Adipocyte (in vitro differentiated cells): ENCODE data around the gene SAMD4A.

Experiments
- DNase-seq: peaks from one replicate; pipeline ENCODE4 v3.0.0-alpha.2; 2015; ENCODE audit warnings: low read depth
- H3K27me3 ChIP-seq: replicated peaks from 2 replicates; pipeline ENCODE4 v1.7.0; 2013; ENCODE audit warnings: mild to moderate bottlenecking, low read length, moderate library complexity; ENCODE audit not compliant: control insufficient read depth, insufficient read depth
- H3K36me3 ChIP-seq: 2 replicates; pipeline ENCODE4 v1.7.0; 2013; ENCODE audit warnings: low read length, mild to moderate bottlenecking, moderate library complexity; ENCODE audit not compliant: control insufficient read depth, insufficient read depth, severe bottlenecking
- H3K4me1 ChIP-seq: 2 replicates; pipeline ENCODE4 v1.7.0; 2013; ENCODE audit warnings: mild to moderate bottlenecking, low read length, moderate library complexity; ENCODE audit not compliant: control insufficient read depth, insufficient read depth
- H3K4me3 ChIP-seq: 2 replicates; pipeline ENCODE4 v1.7.0; 2013; ENCODE audit warnings: mild to moderate bottlenecking, low read length, moderate library complexity
- H3K9ac ChIP-seq: 2 replicates; pipeline ENCODE4 v1.7.0; 2013; ENCODE audit warnings: mild to moderate bottlenecking, low read length, moderate library complexity
- H3K9me3 ChIP-seq: 2 replicates; pipeline ENCODE4 v1.7.0; 2013; ENCODE audit warnings: mild to moderate bottlenecking, low read length, moderate library complexity; ENCODE audit not compliant: control insufficient read depth

The SAMD4A gene

DNA sequence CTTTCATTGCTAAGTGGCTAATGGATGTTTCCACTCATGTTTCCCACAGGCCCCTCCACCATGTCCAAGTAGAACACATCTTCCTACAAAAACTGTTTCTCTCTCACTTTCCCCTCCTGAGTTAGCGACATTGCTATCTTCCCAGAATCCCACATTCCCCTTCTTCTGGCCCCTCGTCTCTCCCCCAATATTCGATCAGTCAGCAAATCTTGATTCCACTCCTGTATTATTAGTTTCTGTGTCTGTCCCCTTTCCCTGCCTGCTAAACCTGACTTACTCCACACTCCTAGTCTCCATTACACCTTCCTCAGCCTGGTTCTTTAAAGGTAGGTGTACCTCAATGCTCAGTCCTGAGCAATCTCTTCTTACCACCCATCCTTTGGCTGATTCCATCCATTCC lies 19.3 kb upstream of the SAMD4A start:
- no peak overlapping the region for H3K9ac ChIP-seq
- H3K9me3 ChIP-seq = no peaks in the 10 kb centered on the region
- no peak overlapping the region for H3K4me3 ChIP-seq
- no peaks in the 10 kb centered on the region for H3K4me1 ChIP-seq
- DNase-seq = no peak
- H3K36me3 ChIP-seq = no peaks in the 10 kb centered on the region
- no peaks in the 10 kb centered on the region for H3K27me3 ChIP-seq

DNA sequence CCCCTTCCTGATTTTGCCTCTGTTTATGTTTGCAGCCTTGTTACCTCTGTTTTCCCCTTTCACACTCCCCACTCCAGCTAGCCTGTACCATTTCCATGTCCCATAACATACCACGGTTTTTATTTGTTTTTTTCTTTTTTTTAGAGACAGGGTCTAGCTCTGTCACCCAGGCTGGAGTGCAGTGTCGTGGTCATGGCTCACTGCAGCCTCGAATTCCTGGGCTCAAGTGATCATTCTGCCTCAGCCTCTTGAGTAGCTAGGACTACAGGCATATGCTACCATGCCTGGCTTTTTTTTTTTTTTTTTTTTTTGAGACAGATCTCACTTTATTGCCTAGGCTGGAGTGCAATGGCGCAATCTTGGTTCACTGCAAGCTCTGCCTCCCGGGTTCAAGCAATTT lies 18.4 kb upstream of the SAMD4A start:
- DNase-seq = no peak
- no peaks in the 10 kb centered on the region for H3K4me1 ChIP-seq
- no peak overlapping the region for H3K9ac ChIP-seq
- H3K27me3 ChIP-seq = no peaks in the 10 kb centered on the region
- H3K4me3 ChIP-seq = no peak overlapping the region
- no peaks in the 10 kb centered on the region for H3K9me3 ChIP-seq
- no peaks in the 10 kb centered on the region for H3K36me3 ChIP-seq

- Histone ChIP-seq H3K9me3 (no peaks in the 10 kb centered on the region), H3K4me1 (no peaks in the 10 kb centered on the region), H3K36me3 (no peaks in the 10 kb centered on the region), H3K27me3 (no peaks in the 10 kb centered on the region), H3K9ac (no peak overlapping the region), H3K4me3 (no peak overlapping the region)
- DNase-seq = peak; percentile 35
These were observed 17.1 kb upstream of the SAMD4A start for GRCh38 chr14:54549862-54550261.

GRCh38 chr14:54550514-54550913 lies 16.4 kb upstream of the SAMD4A start:
- H3K36me3 ChIP-seq = no peaks in the 10 kb centered on the region
- no peak overlapping the region for H3K9ac ChIP-seq
- H3K4me3 ChIP-seq = no peak overlapping the region
- no peaks in the 10 kb centered on the region for H3K27me3 ChIP-seq
- H3K9me3 ChIP-seq = no peaks in the 10 kb centered on the region
- peak; percentile 24 for DNase-seq
- no peaks in the 10 kb centered on the region for H3K4me1 ChIP-seq

DNA sequence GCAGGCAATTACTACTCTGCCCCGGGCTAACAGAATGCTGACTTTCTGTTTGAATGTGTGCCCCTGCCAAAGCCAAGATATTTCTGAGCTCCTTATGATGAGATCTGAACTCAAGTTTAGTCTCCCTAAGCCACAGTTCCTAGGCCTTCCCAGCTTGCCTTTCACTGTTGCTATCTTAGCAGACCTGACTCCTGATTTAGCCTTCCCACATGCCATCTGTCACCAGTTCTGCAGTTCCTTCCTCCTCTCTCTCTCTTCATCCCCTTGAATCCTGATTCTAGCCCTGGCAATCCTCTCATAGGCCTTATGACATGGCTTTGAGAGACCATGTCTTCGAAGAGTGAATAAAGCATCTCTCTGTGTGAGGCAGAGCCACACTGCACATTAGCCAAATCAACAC lies 12.5 kb upstream of the SAMD4A start:
- no peaks in the 10 kb centered on the region for H3K9me3 ChIP-seq
- H3K36me3 ChIP-seq = no peaks in the 10 kb centered on the region
- H3K27me3 ChIP-seq = no peaks in the 10 kb centered on the region
- no peak overlapping the region for H3K4me3 ChIP-seq
- no peaks in the 10 kb centered on the region for H3K4me1 ChIP-seq
- no peak overlapping the region for H3K9ac ChIP-seq
- DNase-seq = no peak

DNA sequence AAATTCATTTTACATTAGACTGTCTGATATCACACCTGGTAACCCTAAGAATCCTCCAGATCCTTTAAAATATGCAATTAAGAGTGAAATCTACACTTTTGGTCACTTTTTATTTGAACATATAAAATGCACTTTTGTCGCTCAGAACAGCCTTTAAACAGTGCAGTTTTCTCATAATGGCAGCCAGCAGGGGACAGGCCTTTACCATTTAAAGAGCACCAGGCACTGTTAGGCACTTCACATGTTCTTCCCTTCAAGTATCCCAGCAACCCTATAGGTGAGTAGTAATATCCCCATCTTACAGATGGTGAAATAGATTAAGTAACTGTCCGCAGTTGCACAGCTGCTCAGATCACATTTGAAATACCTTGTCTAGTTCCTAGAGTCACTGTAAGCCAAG lies 11.3 kb upstream of the SAMD4A start:
- no peaks in the 10 kb centered on the region for H3K27me3 ChIP-seq
- no peak overlapping the region for H3K4me3 ChIP-seq
- H3K9ac ChIP-seq = no peak overlapping the region
- DNase-seq = no peak
- no peaks in the 10 kb centered on the region for H3K9me3 ChIP-seq
- no peaks in the 10 kb centered on the region for H3K4me1 ChIP-seq
- no peaks in the 10 kb centered on the region for H3K36me3 ChIP-seq

DNA sequence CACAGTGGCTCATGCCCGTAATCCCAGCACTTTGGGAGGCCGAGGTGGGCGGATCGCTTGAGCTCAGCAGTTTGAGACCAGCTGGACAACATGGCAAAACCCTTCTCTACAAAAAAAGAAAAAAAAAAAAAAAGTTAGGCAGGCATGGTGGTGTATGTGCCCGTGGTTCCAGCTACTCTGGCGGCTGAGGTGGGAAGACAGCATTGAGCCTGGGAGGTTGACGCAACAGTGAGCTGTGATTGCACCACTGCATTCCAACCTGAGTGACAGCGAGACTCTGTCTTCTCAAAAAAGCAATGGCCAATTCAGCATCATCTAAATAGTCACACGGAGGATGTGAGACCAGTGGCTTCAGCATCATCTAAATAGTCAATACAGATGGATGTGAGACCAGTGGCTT lies 10.4 kb upstream of the SAMD4A start:
- Histone ChIP-seq H3K4me1 (no peaks in the 10 kb centered on the region), H3K9ac (no peak overlapping the region), H3K9me3 (no peaks in the 10 kb centered on the region), H3K4me3 (no peak overlapping the region), H3K27me3 (no peaks in the 10 kb centered on the region), H3K36me3 (no peaks in the 10 kb centered on the region)
- no peak for DNase-seq

GRCh38 chr14:54562334-54562733 lies 4.6 kb upstream of the SAMD4A start:
- Histone ChIP-seq H3K9ac (no peak overlapping the region), H3K9me3 (no peaks in the 10 kb centered on the region), H3K4me1 (peaks cover 17% of the 10 kb centered on the region), H3K27me3 (no peaks in the 10 kb centered on the region), H3K4me3 (no peak overlapping the region), H3K36me3 (no peaks in the 10 kb centered on the region)
- DNase-seq = peak; percentile 62

DNA sequence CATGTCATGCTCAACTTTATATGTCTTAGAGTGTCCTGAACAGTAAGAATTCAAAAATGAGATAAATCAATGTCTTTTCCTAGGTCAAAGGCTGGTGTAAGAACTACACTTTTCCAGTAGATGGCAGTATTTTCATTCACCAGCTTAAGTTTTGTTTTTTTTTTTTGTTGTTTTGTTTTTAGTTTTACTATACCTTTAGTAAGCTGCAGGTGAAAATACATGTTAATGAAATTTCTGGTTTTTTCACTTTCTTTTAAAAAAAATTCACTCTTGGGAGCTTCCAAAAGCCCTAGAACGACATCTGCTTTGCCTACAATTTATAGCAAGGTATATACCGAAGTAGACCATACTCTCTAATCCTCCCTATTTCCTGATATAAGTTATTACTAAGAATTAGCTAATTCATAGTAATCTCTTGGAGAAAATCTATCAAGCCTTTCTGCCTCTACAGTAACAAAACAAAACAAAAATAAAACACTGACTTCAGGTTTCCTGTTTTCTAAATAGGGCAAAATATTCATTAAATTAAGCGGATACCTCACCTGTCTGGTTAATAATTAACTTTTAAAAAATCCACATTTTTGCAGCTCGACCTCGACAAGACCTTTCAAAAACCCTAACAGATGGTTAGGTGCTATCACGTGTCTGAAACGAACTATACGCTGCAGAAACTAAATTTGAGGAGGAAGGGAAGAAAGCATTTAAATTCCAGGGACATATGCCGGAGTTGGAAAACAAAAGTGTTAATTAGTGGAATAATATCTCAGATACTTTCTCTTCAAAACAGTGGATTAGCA lies 2.7 kb upstream of the SAMD4A start:
- DNase-seq = peak; percentile 82
- Histone ChIP-seq H3K36me3 (no peaks in the 10 kb centered on the region), H3K27me3 (no peaks in the 10 kb centered on the region), H3K4me3 (peak overlapping the region; percentile 90), H3K9me3 (no peaks in the 10 kb centered on the region), H3K9ac (peak overlapping the region; percentile 90), H3K4me1 (peaks cover 22% of the 10 kb centered on the region)

- Histone ChIP-seq H3K4me3 (peak overlapping the region; percentile 90), H3K9ac (peak overlapping the region; percentile 90), H3K27me3 (no peaks in the 10 kb centered on the region), H3K9me3 (no peaks in the 10 kb centered on the region), H3K36me3 (no peaks in the 10 kb centered on the region), H3K4me1 (peaks cover 30% of the 10 kb centered on the region)
- DNase-seq = peak; percentile 80
These were observed 1.8 kb upstream of the SAMD4A start for GRCh38 chr14:54564868-54565784.

GRCh38 chr14:54565785-54566409 lies 1.0 kb upstream of the SAMD4A start:
- peak overlapping the region; percentile 90 for H3K9ac ChIP-seq
- peak; percentile 97 for DNase-seq
- H3K4me3 ChIP-seq = peak overlapping the region; percentile 90
- peaks cover 37% of the 10 kb centered on the region for H3K4me1 ChIP-seq
- H3K9me3 ChIP-seq = no peaks in the 10 kb centered on the region
- no peaks in the 10 kb centered on the region for H3K36me3 ChIP-seq
- H3K27me3 ChIP-seq = no peaks in the 10 kb centered on the region
